Uterus (tissue), 2 donors: ENCODE measurements around the gene ZNF485.

Experiments
- POLR2A ChIP-seq, 2 donors: fragments of 450-650 bp; IDR thresholded peaks; one replicate each; pipeline ENCODE4 v1.6.1; 2016; ENCODE audit warnings: antibody characterized with exemption in 2 of 2, mild to moderate bottlenecking in 1 of 2, moderate library complexity in 1 of 2
- TF ChIP-seq, protein P1 (sequence below), 4 experiments: fragments of 200-600 bp in 2 of 4; fragments of 450-650 bp in 2 of 4; sonication (generic) in 2 of 4; IDR thresholded peaks; one replicate each; pipeline ENCODE4 v1.5.1; 2016 to 2019; ENCODE audit warnings: antibody characterized with exemption in 4 of 4, mild to moderate bottlenecking in 2 of 4, moderate library complexity in 1 of 4

DNA sequence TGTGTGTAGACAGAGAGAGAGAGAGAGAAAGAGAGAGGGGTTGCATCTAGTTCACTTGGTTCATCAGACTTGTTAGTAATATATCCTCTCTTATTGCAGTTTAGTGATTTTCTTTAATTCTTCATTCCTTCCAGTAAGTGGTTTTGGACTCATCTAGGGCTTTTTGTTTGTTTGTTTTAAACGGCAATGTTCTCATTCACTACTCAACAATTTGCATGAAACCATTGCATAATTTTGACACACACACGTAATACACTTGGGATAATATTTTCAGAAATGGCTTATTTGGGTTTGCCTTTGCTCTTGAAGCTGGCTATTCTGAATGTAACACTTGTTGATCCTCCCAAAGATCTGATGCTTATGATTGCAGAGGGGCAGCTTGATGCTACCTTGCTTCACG is 58.8 kb downstream of the ZNF485 start:
- TF ChIP-seq, protein P1, sequence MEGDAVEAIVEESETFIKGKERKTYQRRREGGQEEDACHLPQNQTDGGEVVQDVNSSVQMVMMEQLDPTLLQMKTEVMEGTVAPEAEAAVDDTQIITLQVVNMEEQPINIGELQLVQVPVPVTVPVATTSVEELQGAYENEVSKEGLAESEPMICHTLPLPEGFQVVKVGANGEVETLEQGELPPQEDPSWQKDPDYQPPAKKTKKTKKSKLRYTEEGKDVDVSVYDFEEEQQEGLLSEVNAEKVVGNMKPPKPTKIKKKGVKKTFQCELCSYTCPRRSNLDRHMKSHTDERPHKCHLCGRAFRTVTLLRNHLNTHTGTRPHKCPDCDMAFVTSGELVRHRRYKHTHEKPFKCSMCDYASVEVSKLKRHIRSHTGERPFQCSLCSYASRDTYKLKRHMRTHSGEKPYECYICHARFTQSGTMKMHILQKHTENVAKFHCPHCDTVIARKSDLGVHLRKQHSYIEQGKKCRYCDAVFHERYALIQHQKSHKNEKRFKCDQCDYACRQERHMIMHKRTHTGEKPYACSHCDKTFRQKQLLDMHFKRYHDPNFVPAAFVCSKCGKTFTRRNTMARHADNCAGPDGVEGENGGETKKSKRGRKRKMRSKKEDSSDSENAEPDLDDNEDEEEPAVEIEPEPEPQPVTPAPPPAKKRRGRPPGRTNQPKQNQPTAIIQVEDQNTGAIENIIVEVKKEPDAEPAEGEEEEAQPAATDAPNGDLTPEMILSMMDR (IDR thresholded peaks at IDR 0.05) = no peak
- no peak for TF ChIP-seq POLR2A (IDR thresholded peaks at IDR 0.05)
